Stimulated activated naive CD4-positive, alpha-beta T cell (primary cell): ENCODE measurements around the gene ZNF106.

Experiments used
- DNase-seq, 6 experiments: peaks; one replicate each; lab custom pipeline; 2025; lab: John Stamatoyannopoulos, UW

ZNF106 gene

GRCh38 chr15:42405863-42406482 lies 85.0 kb downstream of the ZNF106 start:
- DNase-seq = no peak

- DNase-seq = no peak
These were observed 86.3 kb downstream of the ZNF106 start for GRCh38 chr15:42404461-42405235.

GRCh38 chr15:42403389-42403788 lies 87.6 kb downstream of the ZNF106 start:
- no peak for DNase-seq

- no peak for DNase-seq
These were observed 88.3 kb downstream of the ZNF106 start for GRCh38 chr15:42402455-42403205.

GRCh38 chr15:42401544-42402454 lies 89.1 kb downstream of the ZNF106 start:
- no peak for DNase-seq

- DNase-seq = no peak
These were observed 95.1 kb downstream of the ZNF106 start for GRCh38 chr15:42395838-42396237.

- no peak for DNase-seq
These were observed 96.8 kb downstream of the ZNF106 start for GRCh38 chr15:42394106-42394505.

GRCh38 chr15:42392309-42393024 lies 98.5 kb downstream of the ZNF106 start:
- DNase-seq = no peak

- DNase-seq = no peak
These were observed 103.3 kb downstream of the ZNF106 start for GRCh38 chr15:42387603-42388002.

GRCh38 chr15:42385980-42386700 lies 104.8 kb downstream of the ZNF106 start:
- DNase-seq = no peak

GRCh38 chr15:42385206-42385979 lies 105.5 kb downstream of the ZNF106 start:
- no peak for DNase-seq

- DNase-seq = no peak
These were observed 106.3 kb downstream of the ZNF106 start for GRCh38 chr15:42384597-42384996.

- DNase-seq = no peak
These were observed 112.9 kb downstream of the ZNF106 start for GRCh38 chr15:42378011-42378410.

GRCh38 chr15:42375941-42376340 lies 115.0 kb downstream of the ZNF106 start:
- no peak for DNase-seq

GRCh38 chr15:42375252-42375651 lies 115.7 kb downstream of the ZNF106 start:
- DNase-seq = no peak

GRCh38 chr15:42374810-42375209 lies 116.1 kb downstream of the ZNF106 start:
- no peak for DNase-seq

- DNase-seq = no peak
These were observed 117.0 kb downstream of the ZNF106 start for GRCh38 chr15:42373936-42374335.

- DNase-seq = no peak
These were observed 117.7 kb downstream of the ZNF106 start for GRCh38 chr15:42373274-42373673.

GRCh38 chr15:42371096-42371495 lies 119.8 kb downstream of the ZNF106 start:
- no peak for DNase-seq

GRCh38 chr15:42368096-42368495 lies 122.8 kb downstream of the ZNF106 start:
- no peak for DNase-seq
